ENCODE results near the gene GNG12.

GNG12 gene

DNA sequence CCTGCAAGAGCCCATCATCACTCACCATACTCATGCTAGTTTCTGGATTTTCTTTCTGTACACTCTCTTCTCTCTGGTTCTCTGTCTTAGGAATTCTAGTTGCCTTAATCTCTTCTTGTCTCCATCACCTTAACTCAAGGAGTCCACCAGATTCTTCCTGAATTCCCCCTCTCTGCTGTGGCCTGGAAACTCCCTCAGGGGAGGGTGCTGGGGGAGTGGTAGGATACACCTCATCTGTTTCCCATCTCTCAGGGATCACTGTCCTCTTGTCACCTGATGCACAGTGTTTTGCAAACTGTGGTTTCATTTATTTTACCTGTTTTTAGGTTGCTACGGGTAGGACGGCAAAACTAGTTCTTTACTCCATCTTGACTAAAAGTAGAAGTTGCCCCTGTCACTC is 6.6 kb upstream of the GNG12 start:
- no peak for DNase-seq

GRCh38 chr1:67838180-67838910 is 5.1 kb upstream of the GNG12 start:
- DNase-seq: no peak

- no peak for DNase-seq
Measured at GRCh38 chr1:67836769-67837168, 3.5 kb upstream of the GNG12 start.

DNA sequence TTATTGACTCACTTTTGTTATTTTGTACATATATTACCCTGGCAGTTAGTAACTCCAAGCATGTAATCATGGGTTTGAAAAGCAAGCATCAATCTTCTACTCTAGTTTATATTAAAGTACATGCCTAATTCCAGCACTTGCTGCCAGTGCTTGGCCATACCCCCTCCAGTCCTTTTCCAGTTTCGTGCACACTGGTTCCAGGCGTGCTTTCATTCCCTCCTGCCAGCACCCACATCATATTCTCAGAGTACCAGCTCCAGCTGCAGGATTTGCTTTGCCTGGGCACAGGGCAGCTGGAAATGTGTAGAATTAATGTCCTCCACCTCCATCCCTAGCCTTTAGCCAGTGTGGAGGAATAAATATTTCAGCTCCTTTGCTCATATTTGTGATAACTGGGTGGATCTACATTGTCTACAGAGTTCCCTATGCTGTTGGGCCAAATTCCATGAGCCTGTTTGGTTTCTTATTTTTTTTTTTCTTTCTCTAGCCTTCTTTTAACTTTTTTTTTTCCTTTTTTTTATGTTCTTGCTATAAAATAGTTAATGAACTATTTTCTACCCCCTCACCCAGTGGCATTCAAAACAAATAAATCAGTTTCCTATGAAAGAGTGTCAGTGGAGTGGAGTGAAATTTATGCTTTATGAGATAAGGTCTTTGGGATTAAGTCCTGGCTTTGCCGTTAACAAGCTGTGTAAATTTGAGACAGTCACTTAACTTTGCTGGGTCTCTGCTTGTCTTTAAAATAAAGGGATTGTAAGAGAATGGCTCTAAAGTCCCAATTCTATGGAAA is 2.6 kb upstream of the GNG12 start:
- DNase-seq: no peak

GRCh38 chr1:67834246-67834877 is 1.1 kb upstream of the GNG12 start:
- no peak for DNase-seq

DNA sequence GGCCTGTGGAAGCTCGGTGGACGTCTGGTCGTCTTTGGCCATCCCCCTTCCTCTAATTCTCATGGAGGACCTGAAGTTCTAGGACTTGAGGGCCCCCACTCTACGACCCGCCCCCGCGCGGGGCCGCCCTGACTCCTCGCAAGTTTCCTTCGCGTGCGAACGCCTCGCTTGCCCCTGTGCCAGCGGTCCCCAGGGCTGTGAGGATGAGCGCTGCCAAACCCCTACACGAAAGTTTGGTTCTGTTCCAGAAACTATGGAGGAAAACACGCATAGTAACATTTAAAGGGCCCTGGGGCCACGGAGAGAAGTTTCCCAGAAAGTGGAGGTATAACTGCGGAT is 304 bp upstream of the GNG12 start:
- no peak for DNase-seq

GRCh38 chr1:67831850-67832513 is 1.3 kb downstream of the GNG12 start:
- DNase-seq: no peak

DNA sequence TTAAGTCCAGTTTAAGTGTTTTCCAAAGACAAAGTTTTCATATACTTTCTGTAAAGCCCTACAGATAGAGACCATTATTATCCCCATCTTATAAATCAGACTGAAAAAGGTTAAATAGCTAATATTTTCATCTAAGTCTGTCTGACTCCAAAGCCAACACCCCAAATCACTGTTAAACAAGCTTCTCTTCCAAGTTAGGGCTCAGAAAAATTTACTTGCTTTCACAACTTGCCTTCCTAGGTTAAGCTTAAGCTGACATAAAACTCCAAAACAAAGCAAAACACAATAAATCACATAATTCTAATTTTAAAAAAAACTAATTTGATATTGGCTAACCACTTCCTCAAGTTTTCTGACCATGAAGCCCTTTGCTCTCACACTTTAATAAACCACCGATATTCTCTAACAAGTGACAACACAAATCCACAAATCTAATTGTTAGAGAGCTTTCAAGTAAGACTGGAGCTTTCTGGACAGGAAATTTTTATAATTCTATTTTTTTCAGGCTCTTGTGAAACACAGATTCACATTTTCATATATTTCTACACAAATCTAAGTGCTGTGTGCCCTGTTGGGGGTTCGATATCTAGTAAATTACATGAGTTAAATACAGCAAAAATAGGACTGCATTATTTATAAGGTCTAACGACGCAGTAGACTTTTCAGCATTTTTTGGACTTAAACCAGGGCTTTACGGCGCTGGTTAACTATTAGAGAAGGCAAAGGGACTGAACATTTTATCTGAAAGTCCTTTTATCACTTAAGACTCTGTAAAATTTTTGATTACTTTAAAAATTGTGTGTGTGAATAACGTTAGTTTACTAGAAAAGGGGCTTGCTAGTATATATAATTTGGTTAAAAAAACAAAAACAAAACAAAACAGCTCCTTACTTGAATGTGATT is 2.1 kb downstream of the GNG12 start:
- no peak for DNase-seq

DNA sequence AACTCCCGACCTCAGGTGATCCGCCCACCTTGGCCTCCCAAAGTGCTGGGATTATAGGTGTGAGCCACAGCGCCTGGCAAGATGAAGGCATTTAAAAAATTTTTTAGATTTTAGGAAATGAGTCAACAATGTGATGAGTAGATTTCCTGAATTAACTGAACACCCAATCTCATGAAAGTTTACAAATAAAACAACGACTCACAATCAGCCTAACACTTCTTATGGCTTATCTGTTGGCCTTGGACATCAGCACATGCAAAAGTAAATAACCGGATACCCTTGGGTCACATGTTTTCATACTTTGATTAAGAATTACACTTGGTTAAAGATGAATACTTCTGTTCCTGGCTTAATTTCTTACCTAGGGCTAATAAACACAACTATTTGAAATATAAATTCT is 3.0 kb downstream of the GNG12 start:
- no peak for DNase-seq

GRCh38 chr1:67827688-67828087 is 5.6 kb downstream of the GNG12 start:
- DNase-seq: no peak

GRCh38 chr1:67825591-67825990 is 7.7 kb downstream of the GNG12 start:
- no peak for DNase-seq

DNA sequence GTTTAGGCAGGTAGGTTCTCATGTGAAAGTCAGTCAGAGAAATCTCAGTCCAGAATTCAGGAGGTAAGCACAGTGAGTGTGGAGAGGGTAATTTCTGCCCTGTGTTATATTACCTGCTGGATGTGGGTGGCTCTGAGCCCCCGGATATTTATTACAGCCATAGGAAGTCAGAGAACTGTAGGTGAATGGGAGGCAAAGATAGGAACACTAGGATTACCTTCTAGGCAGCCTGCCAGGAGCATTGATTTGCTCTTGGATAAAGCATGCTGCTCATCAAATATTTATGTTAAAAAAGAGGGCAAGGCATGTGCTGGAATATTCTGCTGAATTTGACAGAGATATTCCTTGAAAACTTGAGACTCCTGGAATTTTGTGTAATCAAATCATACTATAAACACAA is 8.5 kb downstream of the GNG12 start:
- no peak for DNase-seq

GRCh38 chr1:67823615-67824014 is 9.7 kb downstream of the GNG12 start:
- no peak for DNase-seq

- DNase-seq: no peak
Measured at GRCh38 chr1:67821263-67821662, 12.0 kb downstream of the GNG12 start.

DNA sequence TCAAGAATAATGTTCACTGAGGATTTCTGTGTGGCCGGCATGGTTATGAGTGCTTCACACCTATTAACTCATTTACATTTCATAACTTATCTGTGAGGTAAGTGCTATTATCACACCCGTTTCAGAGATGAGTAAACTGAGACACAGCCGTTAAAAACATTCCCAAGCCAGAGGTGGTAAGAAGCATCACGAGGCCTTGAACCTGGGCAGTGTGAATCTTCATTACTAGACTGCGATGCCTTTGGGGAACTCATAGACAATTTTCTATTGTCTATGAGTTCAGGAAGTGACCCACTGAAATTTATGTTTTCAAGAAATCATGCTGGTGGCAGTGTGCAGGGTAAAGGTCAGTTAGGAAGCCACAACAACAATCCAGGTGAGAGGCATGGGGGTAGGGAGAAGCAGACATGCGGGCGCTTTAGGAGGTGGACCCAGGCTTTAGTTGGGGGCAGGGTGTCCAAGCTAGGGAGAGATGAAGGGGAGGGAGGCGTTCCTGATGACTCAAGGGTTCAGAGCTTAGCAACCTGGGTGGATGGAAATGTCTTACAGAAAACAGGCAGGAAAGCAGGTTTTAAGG is 14.5 kb downstream of the GNG12 start:
- DNase-seq: no peak

DNA sequence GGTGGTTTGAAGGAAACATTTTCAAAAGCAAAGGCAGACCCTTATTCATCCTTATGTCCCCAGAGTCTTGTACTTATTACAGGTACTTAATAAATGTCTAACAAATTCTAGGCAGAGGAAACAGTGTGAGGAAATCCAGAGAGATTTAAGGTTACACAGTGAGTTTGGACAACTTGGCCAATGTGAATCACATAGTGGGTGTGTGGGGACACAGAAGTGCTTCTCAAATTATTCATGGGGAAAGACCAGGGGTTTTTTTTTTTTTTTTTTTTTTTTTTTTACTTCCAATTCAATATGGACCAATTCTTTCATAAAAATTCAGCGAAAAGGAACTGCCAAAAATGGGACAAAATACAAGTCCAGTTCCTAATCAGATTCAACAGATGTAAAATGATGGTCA is 15.1 kb downstream of the GNG12 start:
- no peak for DNase-seq

- DNase-seq: no peak
Measured at GRCh38 chr1:67817319-67817718, 15.9 kb downstream of the GNG12 start.

DNA sequence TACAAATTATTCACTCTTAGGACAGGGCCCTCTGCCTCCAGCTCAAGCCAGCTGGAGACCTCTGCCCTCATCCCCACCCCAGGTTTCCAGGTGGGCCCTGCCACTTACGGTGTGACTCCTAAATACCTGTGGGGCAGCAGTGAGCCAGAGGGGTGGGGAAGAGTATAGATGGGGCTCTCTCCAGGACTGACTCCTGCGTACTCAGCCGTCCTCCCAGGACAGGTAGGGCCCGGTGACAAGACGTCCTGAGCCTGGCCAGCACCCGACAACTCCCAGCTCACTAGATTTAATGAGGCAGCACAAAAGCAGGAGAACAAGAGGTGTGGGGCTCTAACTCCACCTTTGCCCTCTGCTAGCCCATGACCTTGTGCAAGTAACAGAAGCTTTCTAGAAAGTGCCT is 16.8 kb downstream of the GNG12 start:
- DNase-seq: no peak

DNA sequence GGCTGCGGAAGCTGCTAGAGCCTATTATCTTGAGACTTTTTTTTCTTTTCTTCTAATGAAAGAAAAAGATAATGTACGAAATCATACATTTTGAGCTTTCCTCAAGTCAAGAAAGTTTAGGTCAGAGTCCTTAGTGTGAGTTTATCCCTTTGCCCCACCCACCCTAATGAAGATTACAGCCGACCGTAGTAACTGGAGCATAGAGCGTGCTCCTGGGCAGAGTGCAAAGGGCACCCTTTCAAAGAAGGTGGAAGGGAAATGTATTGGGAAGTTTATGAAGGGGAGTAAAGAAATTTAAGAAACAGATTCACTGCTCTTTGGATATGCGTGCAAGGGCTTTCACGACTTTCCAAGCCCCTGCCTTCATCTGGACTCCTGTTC is 17.2 kb downstream of the GNG12 start:
- DNase-seq: no peak

- no peak for DNase-seq
Measured at GRCh38 chr1:67815303-67816094, 17.8 kb downstream of the GNG12 start.

- no peak for DNase-seq
Measured at GRCh38 chr1:67814121-67814772, 19.0 kb downstream of the GNG12 start.
